GM21717 (cell line): ENCODE data around the gene PLCG2.

Experiments
- ATAC-seq: cut with Tn5 transposase; IDR thresholded peaks from one replicate; pipeline ENCODE4 v1.9.1; 2021; ENCODE audit warnings: mild to moderate bottlenecking, moderate library complexity; ENCODE audit not compliant: unreplicated experiment

The PLCG2 gene

DNA sequence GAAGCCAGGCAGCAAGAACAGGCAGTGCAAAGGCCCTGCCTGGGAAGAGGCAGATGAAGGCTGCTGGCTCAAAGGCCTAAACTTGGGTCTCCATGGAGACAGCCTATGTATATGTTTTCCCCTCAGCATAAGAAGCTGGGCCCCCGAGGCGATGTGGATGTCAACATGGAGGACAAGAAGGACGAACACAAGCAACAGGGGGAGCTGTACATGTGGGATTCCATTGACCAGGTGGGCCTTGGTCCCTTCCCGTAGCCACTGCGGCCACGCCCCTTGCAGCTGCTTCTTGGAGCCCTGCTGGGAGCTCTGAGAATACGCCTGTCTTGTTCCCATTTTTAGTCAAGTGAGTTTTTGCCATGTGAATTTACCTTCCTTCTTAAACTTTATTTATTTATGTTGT is 126.2 kb downstream of the PLCG2 start:
- no peak for ATAC-seq

DNA sequence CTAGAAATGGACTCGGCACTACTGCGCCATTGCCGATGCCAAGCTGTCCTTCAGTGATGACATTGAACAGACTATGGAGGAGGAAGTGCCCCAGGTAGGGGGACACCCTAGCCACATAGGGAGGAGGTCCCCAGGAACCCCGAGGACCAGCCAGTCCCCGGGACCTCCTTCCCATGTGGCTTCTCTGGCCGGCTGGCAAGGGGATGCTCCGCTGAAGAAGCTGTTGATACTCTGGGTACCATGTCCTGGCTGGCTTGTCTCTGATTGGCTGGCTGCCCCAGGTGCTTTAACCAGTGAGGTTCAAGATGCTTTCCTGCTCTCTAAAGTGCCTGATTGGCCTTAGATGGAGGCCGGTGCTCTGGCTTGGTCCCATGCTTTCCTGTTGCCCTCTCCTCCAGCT is 128.6 kb downstream of the PLCG2 start:
- ATAC-seq = no peak

DNA sequence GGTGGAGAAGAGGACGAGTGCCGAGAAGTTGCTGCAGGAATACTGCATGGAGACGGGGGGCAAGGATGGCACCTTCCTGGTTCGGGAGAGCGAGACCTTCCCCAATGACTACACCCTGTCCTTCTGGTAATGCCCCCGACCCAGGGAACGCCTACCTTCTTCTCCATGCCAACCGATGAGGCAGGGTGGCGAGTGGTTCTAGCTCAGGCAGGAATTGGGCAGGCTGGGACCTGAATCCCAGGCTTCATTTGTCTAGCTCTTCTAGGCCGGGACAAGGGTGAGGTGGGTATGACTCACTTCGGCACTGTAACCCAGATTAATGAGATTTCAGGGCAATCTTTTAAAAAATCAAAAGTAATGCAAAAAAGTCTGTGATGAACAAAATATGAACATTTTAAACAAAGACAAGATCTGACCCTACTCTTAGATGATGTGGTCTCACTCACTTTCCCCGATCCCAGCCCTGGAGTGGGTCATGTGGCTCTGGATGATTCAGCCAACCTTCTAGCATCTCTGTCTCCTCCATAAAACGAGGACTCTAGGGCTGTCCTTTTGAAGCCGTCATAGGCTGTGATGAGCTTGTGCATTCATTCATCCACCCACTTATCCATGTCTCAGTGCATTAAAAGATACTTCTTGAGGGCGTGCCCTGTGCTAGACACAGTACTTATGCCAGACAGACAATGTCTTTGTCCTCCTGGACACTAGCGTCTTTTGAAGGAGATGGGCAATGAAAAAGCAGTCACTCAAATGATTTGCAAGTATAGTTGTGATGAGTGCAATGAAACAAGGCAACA is 129.6 kb downstream of the PLCG2 start:
- no peak for ATAC-seq

- no peak for ATAC-seq
Observed at GRCh38 chr16:81910366-81910885, 131.3 kb downstream of the PLCG2 start.

DNA sequence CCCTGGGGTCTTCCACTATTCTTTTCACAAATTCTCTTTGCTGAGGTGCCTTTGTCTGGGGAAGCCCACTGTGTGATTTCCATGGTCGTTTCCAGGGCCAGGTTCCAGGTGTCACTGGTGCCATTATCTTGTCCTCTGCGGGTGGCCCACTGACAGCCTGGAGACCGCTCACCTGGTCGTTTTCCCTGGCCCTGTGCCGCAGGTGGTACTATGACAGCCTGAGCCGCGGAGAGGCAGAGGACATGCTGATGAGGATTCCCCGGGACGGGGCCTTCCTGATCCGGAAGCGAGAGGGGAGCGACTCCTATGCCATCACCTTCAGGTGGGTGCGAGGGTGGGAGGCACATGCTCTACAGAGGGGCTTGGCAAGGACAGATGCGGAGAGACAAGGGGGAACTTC is 133.3 kb downstream of the PLCG2 start:
- ATAC-seq = no peak

- ATAC-seq = no peak
Observed at GRCh38 chr16:81913222-81913621, 134.1 kb downstream of the PLCG2 start.

DNA sequence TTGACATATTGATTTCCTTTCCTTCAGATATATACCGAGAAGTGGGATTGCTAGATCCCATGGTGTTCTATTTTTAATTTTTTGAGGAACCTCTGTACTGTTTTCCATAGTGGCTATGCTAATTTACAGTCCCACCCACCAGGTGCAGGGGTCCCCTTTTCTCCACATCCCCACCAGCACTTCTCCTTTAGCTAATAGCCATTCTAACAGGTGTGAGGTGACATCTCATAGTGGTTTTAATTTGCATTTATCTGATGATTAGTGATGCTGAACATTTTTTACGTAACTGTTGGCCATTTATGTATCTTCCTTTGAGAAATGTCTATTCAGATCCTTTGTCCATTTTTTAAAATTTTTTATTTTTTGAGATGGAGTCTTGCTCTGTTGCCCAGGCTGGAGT is 138.3 kb downstream of the PLCG2 start:
- no peak for ATAC-seq

GRCh38 chr16:81918927-81919326 is 139.8 kb downstream of the PLCG2 start:
- ATAC-seq = no peak

GRCh38 chr16:81920498-81920897 is 141.4 kb downstream of the PLCG2 start:
- no peak for ATAC-seq

DNA sequence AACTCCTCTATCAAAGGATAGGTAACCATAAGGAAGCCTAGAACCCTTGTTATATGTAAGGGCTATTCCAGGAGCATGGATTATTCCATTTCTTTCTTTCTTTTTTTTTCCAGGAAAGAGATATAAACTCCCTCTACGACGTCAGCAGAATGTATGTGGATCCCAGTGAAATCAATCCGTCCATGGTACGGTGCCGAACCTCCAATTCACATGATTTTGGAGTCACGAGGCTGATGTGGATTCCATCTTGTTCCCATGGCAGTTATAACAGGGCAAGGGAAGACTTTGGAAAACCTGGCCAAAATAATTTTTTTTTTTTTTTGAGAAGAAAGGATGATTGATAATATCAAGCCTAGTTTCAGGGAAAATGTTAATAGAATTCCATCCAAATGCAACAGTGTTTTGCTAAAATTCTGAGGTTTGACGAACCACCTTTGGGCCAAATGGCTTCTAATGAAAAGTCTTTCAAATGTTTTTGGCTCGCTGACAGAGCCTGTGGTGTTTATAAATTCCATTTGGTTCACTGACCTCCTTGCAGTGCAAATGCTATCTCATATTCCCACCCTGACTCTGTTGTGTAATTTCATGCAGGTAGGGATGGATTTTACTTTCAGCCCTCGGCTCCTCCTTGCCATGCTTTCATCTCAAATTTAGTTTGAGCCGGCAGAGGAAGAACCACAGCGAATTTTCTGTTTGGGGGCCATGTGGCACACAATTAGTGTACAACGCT is 142.2 kb downstream of the PLCG2 start:
- ATAC-seq = no peak

DNA sequence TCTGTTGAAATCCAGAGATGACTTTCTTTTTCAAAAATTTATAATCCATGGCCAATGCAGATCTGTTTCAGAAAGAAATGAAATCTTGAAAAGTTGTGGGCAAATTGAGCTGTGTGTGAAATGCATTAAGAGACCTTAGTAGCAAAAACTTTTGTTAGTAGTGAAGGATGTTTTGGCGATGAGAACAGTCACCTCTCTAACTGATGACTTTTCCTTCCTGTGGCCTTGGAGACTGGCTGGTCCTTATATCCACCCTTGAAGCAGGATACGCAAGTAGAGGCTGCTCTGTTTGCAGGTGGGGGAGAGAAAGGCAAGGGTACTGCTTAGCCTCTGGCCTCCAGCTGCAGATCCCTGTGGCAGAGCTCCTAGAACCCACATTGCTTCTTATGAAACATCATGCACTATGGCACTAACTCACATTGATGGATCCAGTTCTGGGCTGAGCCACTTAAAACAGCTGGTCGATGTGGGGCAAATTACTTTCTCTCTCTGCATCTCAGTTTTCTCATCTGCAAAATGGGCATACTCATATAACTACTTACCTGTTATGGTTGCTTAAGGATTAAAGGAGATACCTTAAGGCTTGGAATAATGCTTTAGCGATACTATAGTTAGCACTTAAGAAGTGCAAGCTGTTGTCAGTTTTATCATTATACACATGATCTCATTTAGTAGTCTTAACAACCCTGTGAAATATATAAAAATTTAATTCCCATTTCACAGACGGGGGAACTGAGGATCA is 142.9 kb downstream of the PLCG2 start:
- no peak for ATAC-seq

GRCh38 chr16:81923296-81923695 is 144.2 kb downstream of the PLCG2 start:
- no peak for ATAC-seq

- ATAC-seq = no peak
Observed at GRCh38 chr16:81925016-81925415, 145.9 kb downstream of the PLCG2 start.

- no peak for ATAC-seq
Observed at GRCh38 chr16:81926036-81926435, 146.9 kb downstream of the PLCG2 start.

DNA sequence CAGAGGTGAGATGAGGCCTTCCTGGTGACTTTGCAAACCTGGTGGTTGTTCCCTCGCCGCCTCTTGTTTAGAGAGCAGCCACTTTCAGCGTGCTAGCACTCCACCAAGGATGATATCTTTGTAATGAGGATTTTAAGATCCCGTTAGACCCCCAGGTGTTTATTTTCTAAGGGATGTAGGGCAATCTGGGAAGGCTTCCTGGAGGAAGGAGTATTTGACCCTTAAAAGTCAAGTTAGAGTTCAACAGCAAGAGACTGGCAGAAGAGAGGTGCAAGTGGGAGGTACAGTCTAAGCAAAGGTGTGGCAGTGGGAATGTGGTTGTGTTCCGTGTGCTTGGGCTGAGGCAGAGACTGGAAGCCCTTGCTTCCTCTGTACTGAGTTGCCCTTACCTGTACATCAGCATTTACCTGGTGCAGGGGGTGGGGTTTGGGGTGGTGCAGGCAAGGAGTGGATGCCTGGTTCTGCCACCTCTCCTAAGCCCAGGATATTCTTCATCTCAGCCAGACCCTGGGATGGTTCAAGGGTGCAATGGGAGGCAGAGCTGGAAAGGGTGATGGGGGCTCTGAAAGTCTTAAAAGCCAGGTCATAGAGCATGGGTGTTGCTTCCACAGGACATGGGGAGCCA is 148.6 kb downstream of the PLCG2 start:
- no peak for ATAC-seq

DNA sequence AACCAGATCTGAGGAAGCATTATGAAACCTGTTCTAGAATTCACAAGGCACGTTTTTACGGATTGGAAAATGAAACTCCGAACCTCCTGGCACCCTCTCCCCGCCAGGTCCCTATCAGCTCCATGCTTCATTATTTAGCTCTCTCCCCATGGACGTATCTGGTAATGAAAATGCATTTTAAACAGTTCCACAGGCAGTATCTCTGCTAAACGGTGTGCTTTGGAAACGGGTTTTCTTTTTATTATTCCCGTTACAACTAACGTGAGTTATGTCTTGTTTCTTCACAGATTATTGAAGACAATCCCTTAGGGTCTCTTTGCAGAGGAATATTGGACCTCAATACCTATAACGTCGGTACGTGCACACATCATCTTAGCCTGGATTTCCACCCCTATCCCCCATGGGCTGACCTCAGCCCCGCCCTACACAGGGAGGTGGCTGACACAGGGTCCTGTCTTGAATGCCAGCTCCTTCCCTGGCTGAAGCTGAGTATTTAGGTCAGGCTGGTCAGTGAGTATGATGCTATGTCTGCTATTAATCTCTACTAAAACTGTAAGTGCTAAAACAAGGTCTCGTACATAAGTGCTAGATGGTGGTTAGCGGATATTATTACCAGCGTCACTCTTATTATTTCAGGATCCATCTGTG is 149.3 kb downstream of the PLCG2 start:
- no peak for ATAC-seq

- ATAC-seq = no peak
Observed at GRCh38 chr16:81928975-81929374, 149.9 kb downstream of the PLCG2 start.

- no peak for ATAC-seq
Observed at GRCh38 chr16:81929841-81930240, 150.8 kb downstream of the PLCG2 start.

- ATAC-seq = no peak
Observed at GRCh38 chr16:81931927-81932326, 152.8 kb downstream of the PLCG2 start.

DNA sequence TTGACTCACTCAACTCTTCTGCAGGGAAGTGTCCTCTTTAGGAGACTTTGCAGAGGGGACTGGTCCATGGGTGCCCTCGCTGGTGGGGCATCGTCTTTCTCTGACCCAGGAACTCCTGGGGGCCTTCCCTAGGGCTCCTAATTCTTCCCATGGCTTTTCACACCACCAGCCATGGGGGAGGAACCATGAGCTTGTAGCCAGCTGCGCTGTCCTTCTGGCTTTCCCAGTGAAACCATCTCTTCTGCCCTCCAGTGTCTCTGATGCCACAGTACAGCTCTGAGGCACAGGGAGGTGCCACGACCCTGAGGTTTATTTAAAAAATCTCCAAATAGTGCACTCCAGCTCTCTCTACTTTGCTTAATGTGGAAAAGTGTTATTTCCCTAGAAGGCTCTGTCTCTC is 153.6 kb downstream of the PLCG2 start:
- ATAC-seq = no peak

DNA sequence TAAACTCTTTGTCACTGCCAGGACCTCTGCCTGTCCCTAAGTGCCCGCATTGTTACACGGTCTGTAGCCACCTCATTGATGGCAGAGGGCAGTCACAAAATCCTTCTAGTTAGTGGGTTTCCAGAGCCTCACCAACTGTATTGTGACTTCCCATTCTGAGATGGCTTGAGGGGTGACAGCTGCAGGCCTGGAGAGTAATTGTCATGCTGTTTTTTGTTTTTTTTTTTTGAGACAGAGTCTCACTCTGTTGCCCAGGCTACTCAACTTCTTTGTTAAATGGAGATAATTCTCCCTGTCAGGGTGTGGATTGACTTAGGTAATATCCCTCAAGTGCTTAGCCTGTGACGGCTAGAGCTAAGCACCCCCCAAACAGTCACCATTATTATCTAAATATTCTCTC is 154.3 kb downstream of the PLCG2 start:
- ATAC-seq = no peak
